ENCODE measurements around the gene PSMD6. TPM values are rescaled to one million over a fixed set of nuclear protein-coding genes. Genes with fewer than 3 reads are reported as not detected.

Gene PSMD6
- 71.5 TPM for polyA plus RNA-seq
- long read RNA-seq, donor 1, full-length matches to known transcripts: 17 of 17 reads
- long read RNA-seq, donor 1, partial matches to known transcripts: 0 of 17 reads
- long read RNA-seq, donor 1, other reads (novel, unspliced or antisense): 0 of 17 reads
- long read RNA-seq, donor 2, full-length matches to known transcripts: 34 of 34 reads
- long read RNA-seq, donor 2, partial matches to known transcripts: 0 of 34 reads
- long read RNA-seq, donor 2, other reads (novel, unspliced or antisense): 0 of 34 reads
- long read RNA-seq, donor 3: 0 reads
- long read RNA-seq, donor 4, partial matches to known transcripts: 0 of 3 reads
- long read RNA-seq, donor 4, other reads (novel, unspliced or antisense): 0 of 3 reads
- long read RNA-seq, donor 5, full-length matches to known transcripts: 22 of 22 reads
- long read RNA-seq, donor 5, partial matches to known transcripts: 0 of 22 reads
- long read RNA-seq, donor 5, other reads (novel, unspliced or antisense): 0 of 22 reads
- long read RNA-seq, donor 6, full-length matches to known transcripts: 34 of 34 reads
- long read RNA-seq, donor 6, partial matches to known transcripts: 0 of 34 reads
- long read RNA-seq, donor 6, other reads (novel, unspliced or antisense): 0 of 34 reads
- long read RNA-seq, donor 7, full-length matches to known transcripts: 20 of 20 reads
- long read RNA-seq, donor 7, partial matches to known transcripts: 0 of 20 reads
- long read RNA-seq, donor 7, other reads (novel, unspliced or antisense): 0 of 20 reads
- long read RNA-seq, donor 8, full-length matches to known transcripts: 50 of 50 reads
- long read RNA-seq, donor 8, partial matches to known transcripts: 0 of 50 reads
- long read RNA-seq, donor 8, other reads (novel, unspliced or antisense): 0 of 50 reads
- long read RNA-seq, donor 9, full-length matches to known transcripts: 42 of 42 reads
- long read RNA-seq, donor 9, partial matches to known transcripts: 0 of 42 reads
- long read RNA-seq, donor 9, other reads (novel, unspliced or antisense): 0 of 42 reads
- long read RNA-seq, donor 10, full-length matches to known transcripts: 41 of 41 reads
- long read RNA-seq, donor 10, partial matches to known transcripts: 0 of 41 reads
- long read RNA-seq, donor 10, other reads (novel, unspliced or antisense): 0 of 41 reads
- long read RNA-seq, donor 11, full-length matches to known transcripts: 34 of 34 reads
- long read RNA-seq, donor 11, partial matches to known transcripts: 0 of 34 reads
- long read RNA-seq, donor 11, other reads (novel, unspliced or antisense): 0 of 34 reads

- H3K9me3 ChIP-seq (ENCODE audit: control insufficient read depth, low read depth, low read length): no peaks in the 10 kb centered on the region
- peaks cover 22% of the 10 kb centered on the region for H3K36me3 ChIP-seq (ENCODE audit: control insufficient read depth, insufficient read depth, low read length)
- H3K4me1 ChIP-seq (ENCODE audit: control insufficient read depth, insufficient read depth, low read length): no peaks in the 10 kb centered on the region
- peak; percentile 72 to 92 for DNase-seq
- peak within 1 kb of the TSS; percentile 89 for H3K4me3 ChIP-seq (ENCODE audit: low read length)
- no peaks in the 10 kb centered on the region for H3K27me3 ChIP-seq (ENCODE audit: control insufficient read depth, insufficient read depth, low read length)
- peak within 1 kb of the TSS; percentile 64 for H3K27ac ChIP-seq (ENCODE audit: low read length)
- WGBS (ENCODE audit: insufficient coverage, low lambda C conversion rate): 56% methylated on average over 3 of the region's 59 CpGs
These were observed at the start of gene PSMD6 for GRCh38 chr3:64023187-64023860. Gene PSMD6, minus strand, starts transcription at chr3:64023494. Its CDS starts 75 bp downstream, at chr3:64023419.

- 100% methylated on average over 1 of the region's 2 CpGs for WGBS (ENCODE audit: insufficient coverage, low lambda C conversion rate)
- no peaks in the 10 kb centered on the region for H3K4me1 ChIP-seq (ENCODE audit: control insufficient read depth, insufficient read depth, low read length)
These were observed 48.8 kb upstream of the PSMD6 start for GRCh38 chr3:64072126-64072525.

GRCh38 chr3:64070704-64071103 is 47.4 kb upstream of the PSMD6 start:
- H3K4me1 ChIP-seq (ENCODE audit: control insufficient read depth, insufficient read depth, low read length): no peaks in the 10 kb centered on the region
- no peaks in the 10 kb centered on the region for H3K9me3 ChIP-seq (ENCODE audit: control insufficient read depth, low read depth, low read length)
- no peak overlapping the region for H3K27ac ChIP-seq (ENCODE audit: low read length)
- no peaks in the 10 kb centered on the region for H3K36me3 ChIP-seq (ENCODE audit: control insufficient read depth, insufficient read depth, low read length)
- H3K4me3 ChIP-seq (ENCODE audit: low read length): no peak overlapping the region
- H3K27me3 ChIP-seq (ENCODE audit: control insufficient read depth, insufficient read depth, low read length): peaks cover 3% of the 10 kb centered on the region
- DNase-seq: no peak

More at GRCh38 chr3:64072126-64072525, 48.8 kb upstream of the PSMD6 start:
- H3K9me3 ChIP-seq (ENCODE audit: control insufficient read depth, low read depth, low read length): no peaks in the 10 kb centered on the region
- no peak overlapping the region for H3K4me3 ChIP-seq (ENCODE audit: low read length)
- no peak for DNase-seq
- H3K27ac ChIP-seq (ENCODE audit: low read length): no peak overlapping the region
- H3K36me3 ChIP-seq (ENCODE audit: control insufficient read depth, insufficient read depth, low read length): no peaks in the 10 kb centered on the region
- peaks cover 3% of the 10 kb centered on the region for H3K27me3 ChIP-seq (ENCODE audit: control insufficient read depth, insufficient read depth, low read length)

- Histone ChIP-seq H3K36me3 (ENCODE audit: control insufficient read depth, insufficient read depth, low read length) (no peaks in the 10 kb centered on the region), H3K9me3 (ENCODE audit: control insufficient read depth, low read depth, low read length) (no peaks in the 10 kb centered on the region), H3K4me3 (ENCODE audit: low read length) (no peak overlapping the region), H3K27me3 (ENCODE audit: control insufficient read depth, insufficient read depth, low read length) (peaks cover 3% of the 10 kb centered on the region), H3K27ac (ENCODE audit: low read length) (no peak overlapping the region), H3K4me1 (ENCODE audit: control insufficient read depth, insufficient read depth, low read length) (no peaks in the 10 kb centered on the region)
- no CpG with 5 or more reads among the region's 10 CpGs for WGBS (ENCODE audit: insufficient coverage, low lambda C conversion rate)
- DNase-seq: no peak
These were observed 44.4 kb upstream of the PSMD6 start for GRCh38 chr3:64067506-64068346.

GRCh38 chr3:64064804-64065203 is 41.5 kb upstream of the PSMD6 start:
- no CpG with 5 or more reads among the region's 2 CpGs for WGBS (ENCODE audit: insufficient coverage, low lambda C conversion rate)
- Histone ChIP-seq H3K4me1 (ENCODE audit: control insufficient read depth, insufficient read depth, low read length) (no peaks in the 10 kb centered on the region), H3K27me3 (ENCODE audit: control insufficient read depth, insufficient read depth, low read length) (no peaks in the 10 kb centered on the region), H3K36me3 (ENCODE audit: control insufficient read depth, insufficient read depth, low read length) (no peaks in the 10 kb centered on the region), H3K9me3 (ENCODE audit: control insufficient read depth, low read depth, low read length) (no peaks in the 10 kb centered on the region), H3K27ac (ENCODE audit: low read length) (no peak overlapping the region), H3K4me3 (ENCODE audit: low read length) (no peak overlapping the region)
- DNase-seq: no peak

GRCh38 chr3:64063983-64064438 is 40.7 kb upstream of the PSMD6 start:
- Histone ChIP-seq H3K36me3 (ENCODE audit: control insufficient read depth, insufficient read depth, low read length) (no peaks in the 10 kb centered on the region), H3K4me1 (ENCODE audit: control insufficient read depth, insufficient read depth, low read length) (no peaks in the 10 kb centered on the region)

GRCh38 chr3:64063207-64063982 is 40.1 kb upstream of the PSMD6 start:
- Histone ChIP-seq H3K27ac (ENCODE audit: low read length) (no peak overlapping the region), H3K4me3 (ENCODE audit: low read length) (no peak overlapping the region), H3K36me3 (ENCODE audit: control insufficient read depth, insufficient read depth, low read length) (no peaks in the 10 kb centered on the region), H3K4me1 (ENCODE audit: control insufficient read depth, insufficient read depth, low read length) (no peaks in the 10 kb centered on the region), H3K9me3 (ENCODE audit: control insufficient read depth, low read depth, low read length) (no peaks in the 10 kb centered on the region), H3K27me3 (ENCODE audit: control insufficient read depth, insufficient read depth, low read length) (no peaks in the 10 kb centered on the region)
- 63% methylated on average over 3 of the region's 5 CpGs for whole genome bisulfite sequencing (ENCODE audit: insufficient coverage, low lambda C conversion rate)
- DNase-seq: no peak

More at GRCh38 chr3:64063983-64064438, 40.7 kb upstream of the PSMD6 start:
- Histone ChIP-seq H3K27me3 (ENCODE audit: control insufficient read depth, insufficient read depth, low read length) (no peaks in the 10 kb centered on the region), H3K9me3 (ENCODE audit: control insufficient read depth, low read depth, low read length) (no peaks in the 10 kb centered on the region), H3K27ac (ENCODE audit: low read length) (no peak overlapping the region), H3K4me3 (ENCODE audit: low read length) (no peak overlapping the region)
- DNase-seq: no peak
- no CpG with 5 or more reads among the region's 2 CpGs for WGBS (ENCODE audit: insufficient coverage, low lambda C conversion rate)

GRCh38 chr3:64061628-64062027 is 38.3 kb upstream of the PSMD6 start:
- no CpG with 5 or more reads among the region's 5 CpGs for WGBS (ENCODE audit: insufficient coverage, low lambda C conversion rate)
- Histone ChIP-seq H3K36me3 (ENCODE audit: control insufficient read depth, insufficient read depth, low read length) (no peaks in the 10 kb centered on the region), H3K4me3 (ENCODE audit: low read length) (no peak overlapping the region), H3K27me3 (ENCODE audit: control insufficient read depth, insufficient read depth, low read length) (no peaks in the 10 kb centered on the region), H3K27ac (ENCODE audit: low read length) (no peak overlapping the region), H3K4me1 (ENCODE audit: control insufficient read depth, insufficient read depth, low read length) (no peaks in the 10 kb centered on the region), H3K9me3 (ENCODE audit: control insufficient read depth, low read depth, low read length) (no peaks in the 10 kb centered on the region)
- no peak for DNase-seq
